Loucy (cell line): Measurements from ENCODE around the gene LRIG3.

Experiments used
- EZH2phosphoT487 ChIP-seq: fragments of 200-600 bp; IDR thresholded peaks from 2 replicates; pipeline ENCODE4 v1.6.1; 2018; ENCODE audit warnings: antibody characterized with exemption, mild to moderate bottlenecking, moderate library complexity, borderline replicate concordance
- TF ChIP-seq, protein P1 (sequence below): fragments of 200-600 bp; sonication (generic); conservative IDR thresholded peaks from 2 replicates; pipeline ENCODE4 v1.5.1; 2014; ENCODE audit warnings: mild to moderate bottlenecking, antibody characterized with exemption, low read length

DNA sequence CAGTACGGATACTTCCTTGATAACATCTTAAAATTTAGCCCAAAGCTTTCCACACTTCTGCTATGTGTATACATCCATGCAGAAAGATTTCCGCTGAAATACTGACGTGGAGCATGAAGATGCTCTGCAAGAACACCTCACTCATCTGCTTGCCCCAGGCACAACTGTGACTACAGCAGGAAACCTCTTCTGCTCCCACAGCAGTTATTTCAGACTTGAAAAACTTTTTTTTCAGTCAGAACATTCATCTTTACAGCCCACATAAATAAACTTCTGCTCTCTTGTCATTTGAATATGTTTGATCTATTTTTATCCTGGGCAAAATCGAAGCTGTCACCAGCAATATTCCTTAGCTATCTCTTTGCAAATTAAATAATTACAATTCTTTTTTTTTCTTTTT is 6.8 kb upstream of the LRIG3 start:
- TF ChIP-seq, protein P1, sequence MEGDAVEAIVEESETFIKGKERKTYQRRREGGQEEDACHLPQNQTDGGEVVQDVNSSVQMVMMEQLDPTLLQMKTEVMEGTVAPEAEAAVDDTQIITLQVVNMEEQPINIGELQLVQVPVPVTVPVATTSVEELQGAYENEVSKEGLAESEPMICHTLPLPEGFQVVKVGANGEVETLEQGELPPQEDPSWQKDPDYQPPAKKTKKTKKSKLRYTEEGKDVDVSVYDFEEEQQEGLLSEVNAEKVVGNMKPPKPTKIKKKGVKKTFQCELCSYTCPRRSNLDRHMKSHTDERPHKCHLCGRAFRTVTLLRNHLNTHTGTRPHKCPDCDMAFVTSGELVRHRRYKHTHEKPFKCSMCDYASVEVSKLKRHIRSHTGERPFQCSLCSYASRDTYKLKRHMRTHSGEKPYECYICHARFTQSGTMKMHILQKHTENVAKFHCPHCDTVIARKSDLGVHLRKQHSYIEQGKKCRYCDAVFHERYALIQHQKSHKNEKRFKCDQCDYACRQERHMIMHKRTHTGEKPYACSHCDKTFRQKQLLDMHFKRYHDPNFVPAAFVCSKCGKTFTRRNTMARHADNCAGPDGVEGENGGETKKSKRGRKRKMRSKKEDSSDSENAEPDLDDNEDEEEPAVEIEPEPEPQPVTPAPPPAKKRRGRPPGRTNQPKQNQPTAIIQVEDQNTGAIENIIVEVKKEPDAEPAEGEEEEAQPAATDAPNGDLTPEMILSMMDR: no peak
- no peak for TF ChIP-seq EZH2phosphoT487
